SK-MEL-5 (cell line): Measurements from ENCODE around the gene OGFOD1. TPM values are rescaled to one million over a fixed set of nuclear protein-coding genes. Genes with fewer than 3 reads are reported as not detected.
"Not testable (repeated sequence)": the region's sequence is repeated elsewhere in the genome, so short reads cannot be mapped to it uniquely, and the experiment has no call there.

Source experiments
- DNase-seq: peaks from one replicate; pipeline ENCODE4 v3.0.0-alpha.2; 2016; ENCODE audit warnings: low read depth, low spot score
- in situ Hi-C: cut with HindIII; loops from 2 replicates; pipeline ENCODE4 v1.10.0; 2016; ENCODE audit warnings: low sequenced_read_pairs, high pct_unique_total_duplicates, low pct_unique_long_range_greater_than_20kb
- total RNA-seq: library from RNA; depleted of rRNA; stranded (reverse); fragments of >200 nt; shearing (Covaris generic); gene quantifications from 2 replicates; pipeline ENCODE4 v1.2.3, GENCODE V29; 2014

OGFOD1 gene
- total RNA-seq, 1 experiment from 2014 or later: 95.1 TPM

DNA sequence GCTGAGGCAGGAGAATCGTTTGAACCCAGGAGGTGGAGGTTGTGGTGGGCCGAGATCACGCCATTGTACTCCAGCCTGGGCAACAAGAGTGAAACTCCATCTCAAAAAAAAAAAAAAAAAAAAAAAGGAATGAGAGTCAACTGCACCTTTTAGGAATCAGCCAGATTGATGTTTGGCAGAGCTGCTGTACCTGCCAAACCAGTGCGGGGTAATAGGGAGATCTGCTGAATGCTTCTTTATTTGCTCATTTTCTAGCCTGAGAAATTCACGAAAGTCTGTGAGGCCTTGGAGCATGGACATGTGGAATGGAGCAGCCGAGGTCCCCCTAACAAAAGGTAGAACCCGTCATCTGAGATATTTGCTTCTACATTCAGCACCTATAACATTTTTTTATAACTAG is 18.4 kb downstream of the OGFOD1 start:
- in situ Hi-C loops: no loop called here
- DNase-seq: no peak

DNA sequence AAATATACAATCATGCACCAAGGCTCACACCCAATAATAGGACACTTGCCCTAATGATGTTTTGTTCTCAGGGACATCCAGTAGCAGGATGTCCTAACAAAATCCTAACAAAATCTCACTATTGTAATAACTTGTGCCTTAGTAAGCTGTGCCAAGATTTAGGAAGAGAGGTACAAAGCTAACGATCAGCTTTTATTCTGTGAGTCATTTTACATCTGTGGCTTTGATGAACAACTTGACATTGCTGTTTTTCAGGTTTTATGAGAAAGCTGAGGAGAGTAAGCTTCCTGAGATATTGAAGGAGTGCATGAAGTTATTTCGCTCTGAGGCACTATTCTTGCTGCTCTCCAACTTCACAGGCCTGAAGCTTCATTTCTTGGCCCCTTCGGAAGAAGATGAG is 18.9 kb downstream of the OGFOD1 start:
- DNase-seq: no peak
- in situ Hi-C loops: no loop called here

DNA sequence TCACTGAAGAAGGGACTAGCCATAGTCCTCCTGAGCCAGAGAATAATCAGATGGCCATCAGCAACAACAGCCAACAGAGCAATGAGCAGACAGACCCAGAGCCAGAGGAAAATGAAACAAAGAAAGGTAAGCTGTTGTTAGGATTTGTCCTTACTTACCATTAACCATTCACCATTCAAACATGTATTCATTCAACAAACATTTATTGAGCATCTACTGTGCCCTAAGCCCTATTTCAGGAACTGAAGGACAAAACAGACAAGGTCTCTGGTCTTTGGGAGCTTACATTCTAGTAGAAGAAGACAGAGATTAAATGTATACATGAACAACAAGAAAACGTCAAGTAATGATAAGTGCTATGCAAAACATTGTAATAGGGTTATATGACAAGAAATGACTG is 19.3 kb downstream of the OGFOD1 start:
- no peak for DNase-seq
- in situ Hi-C loops: no loop called here

DNA sequence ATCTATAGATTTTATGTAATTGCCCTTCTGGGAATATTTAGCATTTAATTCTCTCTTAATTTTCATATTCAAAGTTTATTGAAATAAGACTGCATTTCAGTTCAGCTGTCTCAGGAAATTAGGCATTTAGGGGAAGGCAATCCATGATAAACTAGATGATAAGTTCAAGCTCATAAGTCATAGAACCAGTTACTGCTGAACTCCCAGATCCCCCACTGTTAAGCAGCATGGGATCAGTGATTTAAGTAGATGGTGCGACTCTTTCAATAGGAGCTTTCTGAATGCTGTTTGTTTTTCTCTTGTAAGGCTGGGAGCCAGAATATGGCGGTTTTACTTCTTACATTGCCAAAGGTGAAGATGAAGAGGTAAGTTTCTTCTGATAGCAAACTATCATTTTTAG is 23.8 kb downstream of the OGFOD1 start:
- in situ Hi-C loops: no loop called here

DNA sequence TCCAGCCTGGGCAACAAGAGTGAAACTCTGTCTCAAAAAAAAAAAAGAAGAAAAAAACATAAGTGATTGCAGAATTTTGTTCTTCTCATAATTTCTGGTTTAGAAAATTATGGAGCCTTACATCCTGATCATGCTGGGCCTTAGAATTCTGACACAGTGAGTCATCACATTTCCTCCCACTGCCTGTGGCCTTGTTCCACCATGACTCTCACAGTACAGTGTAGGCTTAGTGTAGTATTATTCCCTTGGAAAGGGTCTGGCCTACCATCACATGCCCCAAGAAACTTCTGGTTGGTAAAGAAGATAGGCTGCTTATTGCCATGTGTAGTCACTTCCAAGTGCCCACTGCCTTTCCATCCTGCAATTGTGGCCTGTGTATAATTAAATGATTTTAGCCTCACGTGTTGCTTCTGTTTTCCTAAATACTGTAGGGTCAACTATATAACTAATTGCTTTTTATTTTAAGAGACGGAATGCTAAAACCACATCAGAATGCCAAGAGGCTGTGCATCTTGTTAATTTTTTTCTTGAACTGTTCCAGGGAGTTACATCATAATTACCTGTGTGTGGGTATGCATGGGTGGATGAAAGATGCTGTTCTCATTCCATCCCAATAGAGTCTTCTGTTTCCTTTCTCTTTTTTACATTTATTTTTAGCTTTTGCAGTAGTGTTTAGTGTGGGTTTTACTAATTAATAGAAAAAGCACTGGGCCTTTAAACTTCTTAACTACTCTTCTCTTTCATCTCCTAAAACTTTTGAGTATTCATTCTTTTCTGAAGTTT is 25.9 kb downstream of the OGFOD1 start:
- DNase-seq: peak; percentile 64
- in situ Hi-C loops: no loop called here

More for the DNA sequence above, 23.8 kb downstream of the OGFOD1 start:
- no peak for DNase-seq

DNA sequence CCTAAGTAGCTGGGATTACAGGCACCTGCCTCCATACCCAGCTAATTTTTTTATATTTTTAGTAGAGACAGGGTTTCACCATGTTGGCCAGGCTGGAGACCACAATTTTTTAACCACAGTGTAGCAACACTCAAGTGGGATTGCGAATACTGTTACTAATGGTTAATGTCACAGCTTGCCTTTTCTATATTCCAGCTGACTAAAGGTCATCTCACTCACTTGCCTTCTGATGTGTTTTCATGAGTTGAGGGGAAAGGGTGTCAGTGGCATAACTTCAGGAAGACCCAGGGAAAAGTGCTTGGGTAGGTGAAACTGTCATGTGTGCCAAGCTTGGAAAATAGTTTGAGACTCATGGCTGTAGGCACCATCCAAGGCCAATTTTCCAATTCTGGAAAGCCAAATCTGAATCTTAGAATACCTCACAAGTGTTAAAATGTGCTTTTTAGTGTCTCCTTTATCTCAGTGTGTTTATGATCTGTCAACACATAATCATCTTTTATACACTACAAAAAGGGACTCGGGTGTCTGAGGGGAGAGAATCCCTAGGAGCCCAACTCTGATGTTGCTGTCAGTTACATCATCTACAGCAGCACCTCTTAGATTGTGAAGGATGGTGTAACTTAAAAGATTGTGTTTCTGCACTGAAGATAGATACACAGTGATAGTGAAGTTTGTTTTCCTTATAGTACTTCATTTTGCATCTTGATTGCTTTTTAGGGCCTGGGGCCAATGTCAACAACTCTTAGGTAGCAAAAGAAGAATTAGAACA is 27.1 kb downstream of the OGFOD1 start:
- no peak for DNase-seq
- in situ Hi-C loops: no loop called here

DNA sequence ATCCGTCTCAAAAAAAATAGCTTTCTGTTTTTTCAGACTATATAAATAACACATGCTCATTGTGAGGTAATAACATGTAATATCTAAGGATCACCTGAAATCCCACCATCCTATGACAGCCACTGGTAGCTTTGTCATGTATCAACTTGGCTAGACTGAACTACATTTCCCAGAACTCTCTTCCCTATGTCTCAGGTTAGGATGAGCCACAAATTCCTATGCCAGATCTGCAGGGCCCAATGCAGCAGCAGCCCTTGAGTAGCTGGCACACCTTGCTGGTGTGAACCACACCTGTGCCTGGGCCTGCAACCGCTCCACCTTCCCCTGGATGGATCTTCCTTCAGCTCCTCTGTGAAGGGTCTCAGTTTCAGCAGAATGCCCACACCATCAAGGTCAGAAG is 28.1 kb downstream of the OGFOD1 start:
- DNase-seq: no peak
- in situ Hi-C loops: no loop called here

DNA sequence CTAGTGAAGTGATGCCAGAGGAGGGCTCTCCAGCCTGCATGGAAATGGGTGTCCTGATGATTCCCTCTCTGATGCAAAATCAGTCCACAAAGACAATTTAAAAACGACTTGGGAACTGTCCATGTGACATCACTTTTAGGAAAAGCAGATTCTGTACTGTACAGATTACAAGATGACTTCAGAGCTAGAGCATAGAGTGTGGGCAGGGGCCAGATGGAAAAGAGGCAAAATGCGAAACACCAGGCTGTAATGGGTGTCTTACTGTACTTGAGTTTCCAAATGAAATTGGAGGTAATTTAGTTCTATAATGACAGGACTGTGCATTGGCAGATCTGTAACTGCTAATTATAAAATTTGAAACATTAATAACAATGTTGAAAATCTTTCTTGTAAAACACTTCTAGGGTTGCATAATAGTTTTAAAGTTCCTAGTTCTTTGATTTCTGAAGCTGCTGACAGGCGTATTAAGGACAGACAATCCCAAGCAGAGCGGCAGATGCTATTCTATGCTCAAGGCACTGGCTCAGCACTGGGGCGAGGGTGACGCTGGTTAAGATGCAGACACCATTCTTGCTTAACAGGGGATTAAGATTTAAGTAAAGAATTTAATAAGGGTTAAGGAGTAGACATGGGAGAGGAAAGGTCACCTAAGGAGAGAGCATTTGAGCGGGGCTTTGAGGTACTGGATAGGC is 29.6 kb downstream of the OGFOD1 start:
- in situ Hi-C loops: no loop called here
- no peak for DNase-seq

DNA sequence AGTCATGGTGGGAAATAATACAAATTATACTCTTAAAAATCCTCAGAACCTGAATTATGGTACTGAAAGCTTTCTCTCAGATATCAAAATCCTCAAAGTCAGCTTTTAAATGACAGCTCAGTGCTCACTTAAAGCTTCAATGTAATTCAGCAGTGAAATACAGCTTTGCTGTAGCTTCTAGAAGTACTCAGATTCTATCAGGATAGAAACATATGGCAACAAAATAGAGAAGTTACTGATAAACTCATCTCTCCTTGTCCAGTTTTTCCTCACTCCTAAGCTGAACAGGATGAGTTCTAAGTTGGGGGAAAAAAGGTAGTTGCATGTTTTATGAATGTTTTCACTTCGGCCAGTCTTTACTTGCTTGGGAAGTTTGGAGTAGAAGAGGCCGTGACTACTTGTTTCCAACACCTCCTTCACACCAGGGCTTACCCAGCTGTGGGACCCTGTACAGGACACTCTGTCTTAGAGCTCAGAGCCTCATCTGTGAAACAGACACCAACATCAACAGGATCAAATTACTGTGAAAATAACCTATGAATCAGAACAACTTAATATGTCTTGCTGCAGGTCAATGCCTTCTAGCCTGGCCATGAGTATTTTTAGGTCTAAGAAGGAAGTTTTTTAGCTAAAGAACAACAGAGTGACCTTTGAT is 30.2 kb downstream of the OGFOD1 start:
- in situ Hi-C loops: no loop called here
- DNase-seq: no peak

DNA sequence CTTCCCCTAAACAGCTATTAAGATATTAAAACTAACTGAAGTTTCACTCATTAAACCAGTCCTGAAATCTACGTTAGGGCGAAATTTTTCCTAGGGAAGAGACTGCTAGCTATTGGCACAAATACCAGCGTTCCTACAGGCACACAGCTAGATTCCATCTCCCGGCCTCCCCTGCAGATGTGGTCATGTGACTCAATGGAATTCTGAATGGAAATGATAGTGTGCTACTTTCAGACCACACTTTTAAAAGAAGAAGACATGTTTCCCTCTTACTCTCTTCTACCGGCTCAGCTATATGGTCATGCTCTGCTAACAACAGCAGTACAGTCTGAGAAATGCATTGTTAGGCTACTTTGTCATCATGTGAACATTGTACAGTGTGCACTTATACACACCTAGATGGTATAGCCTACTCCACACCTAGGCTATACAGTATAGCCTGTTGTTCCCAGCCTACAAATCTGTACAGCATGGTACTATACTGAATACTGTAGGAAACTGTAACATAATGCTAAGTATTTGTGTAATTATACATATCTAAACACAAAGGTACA is 31.4 kb downstream of the OGFOD1 start:
- DNase-seq: no peak
- in situ Hi-C loops: no loop called here

DNA sequence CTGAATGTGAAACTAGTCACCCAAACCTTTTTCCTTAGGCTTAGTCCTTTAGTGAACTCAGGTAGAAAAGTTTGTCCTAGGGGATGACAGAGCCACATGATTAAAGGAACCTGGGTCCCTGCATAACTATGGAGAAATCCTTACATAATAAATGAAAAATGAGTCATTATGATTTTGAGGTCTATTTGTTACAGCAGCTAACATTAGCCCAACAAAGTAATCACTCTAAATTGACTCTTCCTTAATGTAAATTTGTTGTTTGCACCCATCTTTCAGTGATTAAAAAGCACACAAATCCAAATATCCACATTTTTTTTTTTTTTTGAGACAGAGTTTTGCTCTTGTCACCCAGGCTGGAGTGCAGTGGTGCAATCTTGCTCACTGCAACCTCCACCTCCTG is 32.0 kb downstream of the OGFOD1 start:
- in situ Hi-C loops: no loop called here
- DNase-seq: no peak

DNA sequence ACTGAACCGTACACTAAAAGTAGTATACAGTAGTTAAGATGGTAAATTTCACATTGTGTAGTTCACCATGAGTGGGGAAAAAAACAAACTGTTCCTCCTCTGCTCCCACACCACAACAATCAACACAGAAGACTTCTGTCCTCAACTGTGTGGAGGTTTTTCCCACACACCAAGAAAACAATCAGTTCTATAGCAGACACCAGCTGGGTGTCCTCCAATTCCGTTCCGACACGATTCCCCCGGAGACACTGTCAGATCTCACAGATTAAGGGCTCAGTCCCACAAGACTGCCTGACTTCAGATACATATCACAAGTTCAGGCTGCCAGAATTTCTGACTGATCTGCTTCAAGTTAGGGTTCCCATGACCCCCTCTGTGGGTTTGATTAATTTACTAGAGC is 36.7 kb downstream of the OGFOD1 start:
- in situ Hi-C loops: no loop called here
- no peak for DNase-seq

DNA sequence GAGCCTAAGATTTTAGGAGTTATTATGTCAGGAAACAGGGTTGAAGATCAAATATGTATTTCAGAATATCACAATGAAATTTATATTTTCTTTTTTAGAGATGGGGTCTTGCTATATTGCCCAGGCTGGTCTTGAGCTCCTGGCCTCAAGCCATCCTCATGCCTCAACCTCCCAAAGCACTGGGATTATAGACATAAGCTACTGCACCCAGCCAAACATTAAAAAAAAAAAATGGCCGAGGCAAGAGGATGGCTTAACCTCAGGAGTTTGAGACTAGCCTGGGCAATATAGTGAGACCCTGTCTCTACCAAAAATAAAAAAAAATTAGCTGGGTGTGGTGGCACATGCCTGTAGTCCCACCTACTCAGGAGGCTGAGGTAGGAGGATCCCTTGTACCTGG is 37.5 kb downstream of the OGFOD1 start:
- DNase-seq, in situ Hi-C loops: not testable (repeated sequence)

DNA sequence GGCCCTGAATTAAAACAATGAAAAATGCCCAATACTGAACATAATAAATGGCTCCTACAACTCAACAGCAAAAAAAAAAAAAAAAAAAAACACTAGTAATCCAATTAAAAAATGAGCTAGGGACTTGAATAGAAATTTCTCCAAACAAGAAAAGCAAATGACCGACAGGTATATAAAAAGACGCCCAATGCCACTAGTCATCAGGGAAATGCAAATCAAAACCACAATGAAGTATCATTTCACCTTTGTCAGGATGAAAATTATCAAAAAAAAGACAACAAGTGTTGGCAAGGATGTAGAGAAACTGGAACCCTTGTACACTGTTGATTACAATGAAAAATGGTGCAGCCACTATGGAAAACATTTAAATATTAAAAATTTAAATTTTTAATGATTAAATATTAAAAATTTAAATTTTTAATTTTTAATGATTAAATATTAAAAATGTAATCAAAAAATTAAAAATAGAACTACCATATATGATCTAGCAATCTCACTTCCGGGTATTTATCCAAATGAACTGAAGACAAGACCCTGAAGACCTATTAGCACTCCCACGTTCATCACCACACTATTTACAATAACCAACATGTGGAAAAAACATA is 40.4 kb downstream of the OGFOD1 start:
- in situ Hi-C loops: no loop called here
- no peak for DNase-seq

DNA sequence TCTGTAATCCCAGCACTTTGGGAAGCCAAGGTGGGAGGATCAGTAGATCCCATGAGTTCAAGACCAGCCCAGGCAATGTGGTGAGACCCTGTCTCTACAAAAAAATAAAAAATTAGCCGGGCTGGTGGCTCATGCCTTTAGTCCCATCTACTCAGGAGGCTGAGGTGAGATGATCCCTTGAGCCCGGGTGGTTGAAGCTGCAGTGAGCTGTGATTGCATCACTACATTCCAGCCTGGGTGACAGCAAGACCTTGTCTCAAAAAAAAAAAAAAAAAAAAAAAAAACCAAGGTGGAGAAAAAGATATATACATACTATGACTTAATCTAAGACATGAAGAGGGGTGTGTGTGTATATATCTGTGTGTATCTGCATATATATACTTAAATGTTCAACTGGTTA is 41.8 kb downstream of the OGFOD1 start:
- no peak for DNase-seq
- in situ Hi-C loops: no loop called here

DNA sequence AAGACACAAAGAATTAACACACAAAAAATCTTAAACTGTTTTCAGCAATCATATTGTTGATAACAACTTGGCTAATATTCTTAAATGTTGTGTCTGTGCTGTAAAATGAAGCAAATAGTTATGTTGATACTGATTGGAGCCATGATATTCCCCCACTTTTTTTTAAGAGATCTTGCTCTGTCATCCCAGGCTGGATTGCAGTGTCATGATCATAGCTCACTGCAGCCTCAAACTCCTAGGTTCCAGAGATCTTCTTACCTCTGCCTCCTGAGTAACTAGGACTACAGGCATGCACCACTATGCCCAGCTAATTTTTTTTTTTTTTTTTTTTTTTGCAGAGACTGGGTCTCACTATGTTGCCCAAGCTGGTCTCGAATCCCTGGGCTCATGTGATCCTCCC is 42.5 kb downstream of the OGFOD1 start:
- DNase-seq: no peak
- in situ Hi-C loops: no loop called here

DNA sequence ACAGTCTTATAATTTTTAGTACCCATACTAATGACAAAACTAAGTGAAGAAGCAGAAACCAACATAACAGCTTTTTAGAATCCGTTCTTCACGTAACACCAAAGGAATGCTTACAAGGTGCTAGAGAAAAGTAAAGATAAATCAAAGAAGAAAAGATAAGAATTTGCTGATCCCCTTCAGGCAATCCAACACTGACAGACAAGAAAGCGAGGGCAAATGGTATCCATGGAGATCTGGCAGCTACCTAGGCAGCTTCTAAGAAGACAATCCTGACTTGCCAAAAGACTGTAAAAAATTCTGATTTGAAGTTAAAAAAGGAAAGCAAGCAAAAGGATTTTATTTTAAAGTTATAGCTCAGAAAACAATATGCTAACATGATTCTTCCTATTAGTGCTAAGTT is 53.8 kb downstream of the OGFOD1 start:
- in situ Hi-C loops: no loop called here
- DNase-seq: no peak
